Measurements from ENCODE around the gene MOCOS.

- no peak for TF ChIP-seq REST (IDR thresholded peaks at IDR 0.05; ENCODE audit: insufficient read depth in 1 of 2, low read depth in 2 of 2, low read length in 1 of 2)
- no peak for TF ChIP-seq CTCF (IDR thresholded peaks at IDR 0.05)
- no peak for TF ChIP-seq POLR2AphosphoS5 (IDR thresholded peaks at IDR 0.05; ENCODE audit: low read depth, low read length)
- no peak for TF ChIP-seq TCF7L2 (IDR thresholded peaks at IDR 0.05; ENCODE audit: low read depth, low read length)
- no peak for TF ChIP-seq SIN3A (IDR thresholded peaks at IDR 0.05; ENCODE audit: borderline replicate concordance, insufficient read depth, low read depth, low read length)
Measured at GRCh38 chr18:36250827-36251226, 63.5 kb downstream of the MOCOS start.
